Measurements from ENCODE around the gene SLC8A1.

- no peak for TF ChIP-seq CTCF (IDR thresholded peaks at IDR 0.05)
- no peak for TF ChIP-seq POLR2A (IDR thresholded peaks at IDR 0.05)
- no peak for TF ChIP-seq EP300 (IDR thresholded peaks at IDR 0.05)
Measured at GRCh38 chr2:40466332-40466906, 14.5 kb upstream of the SLC8A1 start.
